Esophagus muscularis mucosa (tissue), 4 donors: ENCODE results near the gene TMEM126A. TPM values are rescaled to one million over a fixed set of nuclear protein-coding genes. Genes with fewer than 3 reads are reported as not detected.

Source experiments
- DNase-seq: peaks from one replicate; pipeline ENCODE4 v3.0.0-alpha.2; 2017; ENCODE audit errors: extremely low spot score
- H3K27ac ChIP-seq, 4 donors: fragments of 200-600 bp; sonication (generic); replicated peaks in 1 of 4; 1 replicate in 3 of 4; 2 replicates in 1 of 4; pipeline ENCODE4 v1.5.1; 2016 to 2019; ENCODE audit warnings: mild to moderate bottlenecking in 1 of 4
- H3K27me3 ChIP-seq, 4 donors: fragments of 200-600 bp; sonication (generic); one replicate each; pipeline versions ENCODE4 v1.5.1 to v1.6.0; 2016 to 2019
- H3K36me3 ChIP-seq, 4 donors: fragments of 200-600 bp; sonication (generic); one replicate each; pipeline ENCODE4 v1.5.1; 2016 to 2019
- H3K4me1 ChIP-seq, 4 donors: fragments of 200-600 bp; sonication (generic); one replicate each; pipeline ENCODE4 v1.5.1; 2016 to 2019
- H3K4me3 ChIP-seq, 4 donors: fragments of 200-600 bp; sonication (generic); 1 replicate in 2 of 4; 2 replicates in 2 of 4; pipeline ENCODE4 v1.5.1; 2016 to 2019; ENCODE audit warnings: mild to moderate bottlenecking in 4 of 4, moderate library complexity in 1 of 4
- H3K9me3 ChIP-seq, 4 donors: fragments of 200-600 bp; sonication (generic); 1 replicate in 3 of 4; 2 replicates in 1 of 4; pipeline ENCODE4 v1.5.1; 2016 to 2019
- CTCF ChIP-seq, 3 experiments: fragments of 200-600 bp in 2 of 3; fragments of 450-650 bp in 1 of 3; sonication (generic) in 2 of 3; IDR thresholded peaks; one replicate each; pipeline ENCODE4 v1.5.1; 2017 to 2019; ENCODE audit warnings: antibody characterized with exemption in 3 of 3, mild to moderate bottlenecking in 2 of 3, moderate library complexity in 1 of 3
- EP300 ChIP-seq: sonication (generic); formaldehyde crosslinking; IDR thresholded peaks from one replicate; pipeline ENCODE4 v1.6.1; 2017; ENCODE audit warnings: antibody characterized with exemption
- POLR2A ChIP-seq: fragments of 450-650 bp; IDR thresholded peaks from one replicate; pipeline ENCODE4 v1.6.1; 2017; ENCODE audit warnings: antibody characterized with exemption, moderate library complexity, mild to moderate bottlenecking, low read depth
- POLR2AphosphoS5 ChIP-seq, 2 donors: sonication (generic); formaldehyde crosslinking; IDR thresholded peaks; one replicate each; pipeline ENCODE4 v1.6.1; 2017; ENCODE audit warnings: antibody characterized with exemption in 2 of 2
- WGBS: methylation state at CpG from one replicate; pipeline ENCODE4 v1.1.5; 2018; 5-methylcytosine and 5-hydroxymethylcytosine counted together
- intact Hi-C: fragments of 100-400 bp; cut with DNase I; formaldehyde crosslinking; loops from one replicate; pipeline ENCODE4 v1.15.1; 2023
- total RNA-seq, 4 donors: library from RNA; depleted of rRNA; stranded (reverse); fragments of >200 nt; gene quantifications; one replicate each; pipeline versions ENCODE4 v1.1.0 to v1.2.1, GENCODE V29; 2016

The TMEM126A gene
- total RNA-seq, 4 donors from 2014 or later, result 19.0 to 48.6 (median 26.8) TPM

- intact Hi-C loops, result loop anchor here (2.0 kb wide), 2 partner anchors 20 to 36 kb away; partner anchors contain the start of gene CREBZF
- Histone ChIP-seq H3K4me3 (peak overlapping the region; percentile 69 to 81 (median 78)), H3K27me3 (no peaks in the 10 kb centered on the region), H3K9me3 (no peaks in the 10 kb centered on the region), H3K4me1 (peaks cover 10 to 49% (median 42%) of the 10 kb centered on the region in 4 donors), H3K27ac (peak overlapping the region; percentile 79 to 97 (median 92)), H3K36me3 (peaks cover 0 to 21% (median 10%) of the 10 kb centered on the region in 4 donors)
- no peak for TF ChIP-seq POLR2A
- TF ChIP-seq CTCF (IDR thresholded peaks at IDR 0.05), result no peak
- no peak for TF ChIP-seq POLR2AphosphoS5 (IDR thresholded peaks at IDR 0.05)
- TF ChIP-seq EP300, result no peak
- WGBS, result 2% methylated on average over 13 of the region's 13 CpGs
- no peak for DNase-seq
These were observed 18.9 kb upstream of the TMEM126A start for GRCh38 chr11:85628771-85629341.

GRCh38 chr11:85634747-85635146 is 13.0 kb upstream of the TMEM126A start:
- Histone ChIP-seq H3K9me3 (no peaks in the 10 kb centered on the region), H3K36me3 (peaks cover 23 to 66% (median 45%) of the 10 kb centered on the region in 4 donors), H3K4me3 (no peak overlapping the region), H3K27ac (no peak overlapping the region), H3K4me1 (peaks cover 3 to 15% (median 8%) of the 10 kb centered on the region in 4 donors), H3K27me3 (no peaks in the 10 kb centered on the region)
- no peak for DNase-seq
- intact Hi-C loops, result no loop called here
- WGBS, result 83% methylated on average over 3 of the region's 3 CpGs
- TF ChIP-seq POLR2A (no peak), CTCF (IDR thresholded peaks at IDR 0.05) (no peak), POLR2AphosphoS5 (IDR thresholded peaks at IDR 0.05) (no peak), EP300 (no peak)

GRCh38 chr11:85643191-85643614 is 4.6 kb upstream of the TMEM126A start:
- WGBS, result 52% methylated on average over 2 of the region's 2 CpGs

GRCh38 chr11:85647078-85647477 is 689 bp upstream of the TMEM126A start:
- Histone ChIP-seq H3K36me3 (peaks cover 0 to 12% (median 3%) of the 10 kb centered on the region in 4 donors), H3K4me1 (peaks cover 20 to 25% (median 21%) of the 10 kb centered on the region in 4 donors), H3K4me3 (peak overlapping the region; percentile 59 to 82 (median 73)), H3K27me3 (no peaks in the 10 kb centered on the region), H3K9me3 (no peaks in the 10 kb centered on the region), H3K27ac (peak overlapping the region; percentile 82 to 86 (median 84))
- no peak for DNase-seq
- no peak for TF ChIP-seq CTCF (IDR thresholded peaks at IDR 0.05)
- TF ChIP-seq POLR2A, result no peak
- WGBS, result 39% methylated on average over 2 of the region's 2 CpGs
- intact Hi-C loops, result no loop called here

More at GRCh38 chr11:85643191-85643614, 4.6 kb upstream of the TMEM126A start:
- peaks cover 7 to 9% (median 8%) of the 10 kb centered on the region in 4 donors for H3K4me1 ChIP-seq
- intact Hi-C loops, result no loop called here
- H3K27ac ChIP-seq, result no peak overlapping the region
- no peak overlapping the region for H3K4me3 ChIP-seq
- DNase-seq, result no peak
- H3K36me3 ChIP-seq, result peaks cover 0 to 6% (median 2%) of the 10 kb centered on the region in 4 donors
- TF ChIP-seq POLR2A (no peak), CTCF (IDR thresholded peaks at IDR 0.05) (no peak), EP300 (no peak), POLR2AphosphoS5 (IDR thresholded peaks at IDR 0.05) (no peak)
- H3K9me3 ChIP-seq, result no peaks in the 10 kb centered on the region
- no peaks in the 10 kb centered on the region for H3K27me3 ChIP-seq
